H1 (cell line): Measurements from ENCODE around the gene BTRC. TPM values are rescaled to one million over a fixed set of nuclear protein-coding genes. Genes with fewer than 3 reads are reported as not detected.

Experiments used
- CTCF ChIA-PET: fragments of 300-600 bp; sonication (Branson Sonifier 250); formaldehyde crosslinking; loops from one replicate; lab custom pipeline; 2021; ENCODE audit not compliant: partially characterized antibody; lab: Charles Lee
- POLR2A ChIA-PET: fragments of 300-600 bp; sonication (Branson Sonifier 250); formaldehyde crosslinking; loops from one replicate; lab custom pipeline; 2021; ENCODE audit warnings: inconsistent platforms; ENCODE audit not compliant: partially characterized antibody; lab: Charles Lee
- DNase-seq, 2 experiments: peaks; one replicate each; pipeline versions ENCODE4 v3.0.0 to v3.0.0-alpha.2; 2010 to 2022; ENCODE audit warnings: low spot score in 2 of 2, low read depth in 1 of 2, mixed read lengths in 1 of 2
- FAIRE-seq: peaks from 2 replicates; lab custom pipeline; 2011; peaks lifted over from hg19 to GRCh38; lab: Jason Lieb, UNC
- H2AFZ ChIP-seq: 2 replicates; pipeline ENCODE4 v1.8.1; 2012; ENCODE audit warnings: low read length, inconsistent platforms
- H2AK5ac ChIP-seq: 2 replicates; pipeline ENCODE4 v1.6.1; 2013; ENCODE audit warnings: low read depth, low read length
- H2BK120ac ChIP-seq: replicated peaks from 2 replicates; pipeline ENCODE3; 2013; ENCODE audit warnings: low read depth, low read length, inconsistent platforms
- H2BK12ac ChIP-seq: 2 replicates; pipeline ENCODE4 v1.6.1; 2013; ENCODE audit warnings: low read depth, low read length
- H2BK15ac ChIP-seq: 2 replicates; pipeline ENCODE4 v1.6.1; 2013; ENCODE audit warnings: low read length
- H2BK20ac ChIP-seq: 2 replicates; pipeline ENCODE4 v1.6.1; 2013; ENCODE audit warnings: low read length
- H2BK5ac ChIP-seq: 2 replicates; pipeline ENCODE4 v1.6.1; 2013; ENCODE audit warnings: low read depth, low read length
- H3K14ac ChIP-seq: 2 replicates; pipeline ENCODE4 v1.6.1; 2013; ENCODE audit warnings: inconsistent platforms; ENCODE audit not compliant: insufficient read length
- H3K18ac ChIP-seq: 2 replicates; pipeline ENCODE4 v1.6.1; 2013; ENCODE audit warnings: low read length; ENCODE audit errors: extremely low read depth
- H3K23ac ChIP-seq: 2 replicates; pipeline ENCODE4 v1.6.1; 2013; ENCODE audit warnings: inconsistent platforms; ENCODE audit not compliant: insufficient read length
- H3K23me2 ChIP-seq: 2 replicates; pipeline ENCODE4 v1.6.1; 2013; ENCODE audit warnings: low read depth, low read length
- H3K27ac ChIP-seq: 2 replicates; pipeline ENCODE4 v1.6.1; 2011; ENCODE audit warnings: low read depth, low read length, inconsistent platforms
- H3K27me3 ChIP-seq, 4 experiments: replicated peaks in 1 of 4; 1 replicate in 1 of 4; 2 replicates in 3 of 4; pipeline versions ENCODE4 v1.6.1 to v1.8.1; 2011 to 2013; ENCODE audit warnings: low read length in 3 of 4, mild to moderate bottlenecking in 3 of 4, inconsistent platforms in 2 of 4, mixed read lengths in 2 of 4, moderate library complexity in 1 of 4; ENCODE audit not compliant: control insufficient read depth in 3 of 4, insufficient read depth in 3 of 4; ENCODE audit errors: extremely low read depth in 1 of 4
- H3K36me3 ChIP-seq, 4 experiments: 2 replicates each; pipeline versions ENCODE4 v1.6.1 to v1.8.1; 2011 to 2013; ENCODE audit warnings: mild to moderate bottlenecking in 4 of 4, low read length in 3 of 4, moderate library complexity in 2 of 4, control low read depth in 1 of 4, inconsistent platforms in 1 of 4; ENCODE audit not compliant: insufficient read depth in 4 of 4, control insufficient read depth in 2 of 4
- H3K4ac ChIP-seq: replicated peaks from 2 replicates; pipeline ENCODE3; 2013; ENCODE audit warnings: low read length, low read depth, mixed read lengths, inconsistent platforms; ENCODE audit not compliant: insufficient read length
- H3K4me1 ChIP-seq, 4 experiments: replicated peaks in 1 of 4; 1 replicate in 1 of 4; 2 replicates in 3 of 4; pipeline versions ENCODE4 v1.6.1 to v1.8.1; 2011 to 2013; ENCODE audit warnings: low read length in 3 of 4, inconsistent platforms in 2 of 4, mixed read lengths in 1 of 4; ENCODE audit not compliant: insufficient read depth in 4 of 4, control insufficient read depth in 3 of 4
- H3K4me2 ChIP-seq, 2 experiments: 2 replicates each; pipeline versions ENCODE4 v1.6.1 to v1.8.1; 2011 to 2013; ENCODE audit warnings: low read depth in 2 of 2, low read length in 2 of 2, control low read depth in 1 of 2, inconsistent platforms in 1 of 2, mild to moderate bottlenecking in 1 of 2; ENCODE audit not compliant: insufficient read depth in 1 of 2
- H3K4me3 ChIP-seq, 4 experiments: fragments of 200-600, 300-600 bp in 1 of 4; sonication (generic), shearing (Covaris generic), sonication (Bioruptor Twin) in 1 of 4; 2 replicates each; pipeline versions ENCODE4 v1.5.1 to v1.8.1; 2011 to 2016; ENCODE audit warnings: low read length in 4 of 4, low read depth in 3 of 4, control low read depth in 2 of 4, inconsistent platforms in 2 of 4, mild to moderate bottlenecking in 2 of 4, mixed read lengths in 1 of 4, moderate library complexity in 1 of 4; ENCODE audit not compliant: insufficient read depth in 2 of 4; ENCODE audit errors: extremely low read depth in 1 of 4
- H3K56ac ChIP-seq: replicated peaks from 2 replicates; pipeline ENCODE3; 2013; ENCODE audit warnings: low read depth, mild to moderate bottlenecking, mixed read lengths, low read length, inconsistent platforms; ENCODE audit not compliant: insufficient read length
- H3K79me1 ChIP-seq: 2 replicates; pipeline ENCODE4 v1.6.1; 2013; ENCODE audit warnings: low read depth, low read length, control low read depth
- H3K79me2 ChIP-seq, 2 experiments: 2 replicates each; pipeline versions ENCODE4 v1.6.1 to v1.8.1; 2012 to 2013; ENCODE audit warnings: low read length in 2 of 2, mild to moderate bottlenecking in 2 of 2, inconsistent platforms in 1 of 2; ENCODE audit not compliant: insufficient read depth in 2 of 2, control insufficient read depth in 1 of 2
- H3K9ac ChIP-seq, 4 experiments: replicated peaks in 1 of 4; 1 replicate in 1 of 4; 2 replicates in 3 of 4; pipeline versions ENCODE4 v1.6.1 to v1.8.1; 2011 to 2013; ENCODE audit warnings: low read depth in 3 of 4, low read length in 3 of 4, control low read depth in 2 of 4, mild to moderate bottlenecking in 2 of 4, moderate library complexity in 2 of 4, inconsistent platforms in 1 of 4; ENCODE audit errors: extremely low read depth in 1 of 4
- H3K9me3 ChIP-seq, 2 experiments: 2 replicates each; pipeline versions ENCODE4 v1.6.1 to v1.8.1; 2012 to 2013; ENCODE audit warnings: mild to moderate bottlenecking in 2 of 2, moderate library complexity in 2 of 2, control low read depth in 1 of 2, inconsistent platforms in 1 of 2, low read depth in 1 of 2, low read length in 1 of 2, mixed read lengths in 1 of 2; ENCODE audit not compliant: insufficient read depth in 2 of 2
- H4K20me1 ChIP-seq, 2 experiments: replicated peaks in 1 of 2; 2 replicates each; pipeline versions ENCODE3 to v1.8.1; 2011 to 2013; ENCODE audit warnings: inconsistent platforms in 2 of 2, low read length in 2 of 2, mild to moderate bottlenecking in 1 of 2; ENCODE audit not compliant: insufficient read depth in 2 of 2, control insufficient read depth in 1 of 2
- H4K5ac ChIP-seq: 2 replicates; pipeline ENCODE4 v1.6.1; 2013; ENCODE audit warnings: low read length, low read depth, mixed read lengths, inconsistent platforms; ENCODE audit not compliant: insufficient read length
- H4K8ac ChIP-seq: 2 replicates; pipeline ENCODE4 v1.8.0; 2013; ENCODE audit warnings: mild to moderate bottlenecking, moderate library complexity, low read length, inconsistent platforms; ENCODE audit not compliant: insufficient read depth; ENCODE audit errors: extremely low read depth
- H4K91ac ChIP-seq: replicated peaks from 2 replicates; pipeline ENCODE3; 2013; ENCODE audit warnings: low read length, mixed read lengths, inconsistent platforms; ENCODE audit not compliant: insufficient read length
- CBX5 ChIP-seq: fragments of 300-800, 300-1000 bp; sonication (generic); IDR thresholded peaks from 2 replicates; pipeline ENCODE4 v1.7.1; 2016; ENCODE audit warnings: antibody characterized with exemption, low read length, low read depth
- CTBP2 ChIP-seq: IDR thresholded peaks from 2 replicates; pipeline ENCODE4 v1.7.0; 2011; ENCODE audit warnings: borderline replicate concordance, mild to moderate bottlenecking, moderate library complexity, mixed read lengths, low read length; ENCODE audit not compliant: insufficient read depth, insufficient read length
- GABPA ChIP-seq: IDR thresholded peaks from 2 replicates; pipeline ENCODE4 v1.6.1; 2011; ENCODE audit warnings: mild to moderate bottlenecking, low read length, moderate library complexity, borderline replicate concordance; ENCODE audit not compliant: insufficient read depth
- JUND ChIP-seq: IDR thresholded peaks from 2 replicates; pipeline ENCODE4 v1.6.1; 2011; ENCODE audit warnings: mild to moderate bottlenecking, improper control_type of control experiment, low read length
- WGBS, 2 experiments: shearing (Covaris generic) in 1 of 2; methylation state at CpG; one replicate each; pipeline versions ENCODE4 v1.1.6 to v1.1.7; 2013 to 2015; ENCODE audit warnings: low lambda C conversion rate in 2 of 2, mixed read lengths in 2 of 2, inconsistent platforms in 1 of 2, low coverage in 1 of 2, missing lambda C conversion rate in 1 of 2; ENCODE audit not compliant: insufficient replicate concordance in 2 of 2, insufficient coverage in 1 of 2, insufficient read length in 1 of 2; ENCODE audit errors: extremely low coverage in 1 of 2, missing lambda C conversion rate in 1 of 2; 5-methylcytosine and 5-hydroxymethylcytosine counted together
- polyA plus RNA-seq, 7 experiments: library from polyadenylated mRNA; depleted of rRNA in 3 of 7; stranded (reverse) in 5 of 7; unstranded in 2 of 7; fragments of >200 nt in 5 of 7; fragments of 200-250 nt in 2 of 7; gene quantifications; 1 replicate in 5 of 7; 2 replicates in 1 of 7; 4 replicates in 1 of 7; pipeline versions ENCODE4 v1.2.1 to v1.2.3, GENCODE V29; 2011 to 2013; ENCODE audit warnings: missing spikeins in 2 of 7, mixed read lengths in 2 of 7
- total RNA-seq: library from RNA; stranded (reverse); fragmentation: NEBNext Ultra II Directional; extraction: Animal tissue kit (Norgen Biotek cat#: 25700); gene quantifications from 2 replicates; pipeline ENCODE4 v1.2.1, GENCODE V29; 2021

The BTRC gene
- total and polyA plus RNA-seq, 2 of the 8 experiments (the other 6 are each of a cell fraction or from before 2014, with no cell fraction given): 9.9 to 24.7 TPM

DNA sequence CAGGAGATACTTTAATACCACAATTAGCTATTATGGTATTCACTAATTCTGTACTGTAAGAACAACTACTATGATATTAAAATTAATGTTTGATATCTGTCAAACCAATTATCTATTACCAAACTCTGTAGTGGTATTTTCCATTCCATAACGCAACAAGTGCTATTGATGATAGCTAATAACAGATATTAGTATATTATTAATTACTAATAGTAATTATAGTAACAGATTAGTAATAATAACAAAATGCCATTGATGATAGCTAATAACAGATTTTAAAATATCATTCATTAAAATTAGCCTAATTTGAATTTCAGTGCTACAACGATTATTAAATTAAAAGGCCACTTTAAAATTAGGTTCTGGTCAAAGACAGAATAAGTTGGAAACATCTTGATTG, 93.5 kb downstream of the BTRC start:
- Histone ChIP-seq H4K20me1 (peaks cover 3% of the 10 kb centered on the region in 2 experiments), H3K27ac (no peak overlapping the region), H4K5ac (no peak overlapping the region)
- TF ChIP-seq CBX5 (no peak), CTBP2 (no peak), JUND (no peak), GABPA (no peak)

More for the DNA sequence above, 93.5 kb downstream of the BTRC start:
- Histone ChIP-seq H2BK12ac (no peak overlapping the region), H3K79me1 (no peaks in the 10 kb centered on the region), H2BK20ac (no peak overlapping the region), H3K27me3 (no peaks in the 10 kb centered on the region), H3K4me3 (no peak overlapping the region), H4K91ac (no peak overlapping the region), H3K56ac (no peak overlapping the region), H3K9me3 (no peaks in the 10 kb centered on the region), H2AK5ac (no peak overlapping the region), H2BK120ac (no peak overlapping the region), H2BK15ac (no peak overlapping the region), H3K36me3 (no peaks in the 10 kb centered on the region), H3K4me1 (peaks cover 0 to 5% (median 0%) of the 10 kb centered on the region in 4 experiments; a peak in 1 of 7 replicates), H3K4me2 (no peak overlapping the region), H3K23me2 (no peaks in the 10 kb centered on the region), H2AFZ (no peak overlapping the region), H3K23ac (no peak overlapping the region), H3K14ac (no peak overlapping the region), H3K18ac (no peak overlapping the region), H2BK5ac (no peak overlapping the region), H3K9ac (no peak overlapping the region), H3K4ac (no peak overlapping the region), H4K8ac (no peak overlapping the region), H3K79me2 (no peaks in the 10 kb centered on the region)
- WGBS, 2 experiments: 98% methylated on average over 2 of the region's 2 CpGs; no CpG with 5 or more reads in 1 of the 2 experiments
- FAIRE-seq (no peak), DNase-seq (no peak)
- ChIA-PET POLR2A (no interaction called here), CTCF (interaction anchor here (1.1 to 19.9 kb wide), 6 partner anchors 12 to 428 kb away, joined by 3 to 417 read pairs (median 41); no protein-coding TSS in a partner anchor)
